MM.1S (cell line): ENCODE data around the gene GABRA5.

Experiments used
- DNase-seq: peaks from one replicate; pipeline ENCODE4 v3.0.0-alpha.2; 2015
- H2AFZ ChIP-seq: fragments of 300-600 bp; sonication (generic); 2 replicates; pipeline ENCODE4 v1.6.0; 2016; ENCODE audit warnings: antibody characterized with exemption, low read length
- H3F3A ChIP-seq: fragments of 300-600 bp; sonication (generic); 2 replicates; pipeline ENCODE4 v1.6.1; 2016; ENCODE audit warnings: mild to moderate bottlenecking, antibody characterized with exemption, low read length, moderate library complexity, mixed read lengths; ENCODE audit not compliant: insufficient read depth
- H3K27ac ChIP-seq: fragments of 300-600 bp; sonication (generic); 2 replicates; pipeline ENCODE4 v1.5.1; 2016; ENCODE audit warnings: mild to moderate bottlenecking, low read length
- H3K27me3 ChIP-seq: fragments of 300-600 bp; sonication (generic); replicated peaks from 2 replicates; pipeline ENCODE4 v1.6.0; 2016; ENCODE audit warnings: low read length; ENCODE audit not compliant: insufficient read depth
- H3K36me3 ChIP-seq: fragments of 300-600 bp; sonication (generic); replicated peaks from 2 replicates; pipeline ENCODE4 v1.6.1; 2016; ENCODE audit warnings: mild to moderate bottlenecking, low read length, mixed read lengths; ENCODE audit not compliant: insufficient read depth
- H3K4me1 ChIP-seq: fragments of 300-600 bp; sonication (generic); 2 replicates; pipeline ENCODE4 v1.6.1; 2016; ENCODE audit warnings: low read length, mixed read lengths
- H3K4me2 ChIP-seq: fragments of 300-600 bp; sonication (generic); 2 replicates; pipeline ENCODE4 v1.6.0; 2016; ENCODE audit warnings: low read depth, low read length
- H3K4me3 ChIP-seq: fragments of 300-600 bp; sonication (generic); 2 replicates; pipeline ENCODE4 v1.5.1; 2016; ENCODE audit warnings: low read length, mixed read lengths
- H3K79me2 ChIP-seq: fragments of 300-600 bp; sonication (generic); 2 replicates; pipeline ENCODE4 v1.6.1; 2016; ENCODE audit warnings: mixed run types, low read length, mixed read lengths
- H3K9ac ChIP-seq: fragments of 300-600 bp; sonication (generic); 2 replicates; pipeline ENCODE4 v1.6.1; 2016; ENCODE audit warnings: low read length, mixed read lengths
- H3K9me2 ChIP-seq: fragments of 300-600 bp; sonication (generic); replicated peaks from 2 replicates; pipeline ENCODE4 v1.6.1; 2016; ENCODE audit warnings: mild to moderate bottlenecking, low read length, mixed read lengths; ENCODE audit not compliant: insufficient read depth
- H3K9me3 ChIP-seq: fragments of 300-600 bp; sonication (generic); replicated peaks from 2 replicates; pipeline ENCODE4 v1.6.1; 2016; ENCODE audit warnings: mild to moderate bottlenecking, low read length, mixed read lengths; ENCODE audit not compliant: insufficient read depth
- H4K20me1 ChIP-seq: fragments of 300-600 bp; sonication (generic); 2 replicates; pipeline ENCODE4 v1.6.1; 2016; ENCODE audit warnings: mild to moderate bottlenecking, low read length, moderate library complexity, mixed read lengths; ENCODE audit not compliant: insufficient read depth
- EZH2 ChIP-seq: fragments of 300-600 bp; sonication (generic); optimal IDR thresholded peaks from 2 replicates; pipeline ENCODE3; 2017; ENCODE audit warnings: low read depth, mild to moderate bottlenecking, antibody characterized with exemption, low read length, mixed read lengths
- EZH2phosphoT487 ChIP-seq: fragments of 300-600 bp; sonication (generic); IDR thresholded peaks from 2 replicates; pipeline ENCODE4 v1.6.1; 2018; ENCODE audit warnings: antibody characterized with exemption, low read length
- TF ChIP-seq, protein P1 (sequence below): fragments of 300-600 bp; sonication (generic); IDR thresholded peaks from 2 replicates; pipeline ENCODE4 v1.5.1; 2016; ENCODE audit warnings: antibody characterized with exemption, low read length, mixed read lengths

GABRA5 gene

DNA sequence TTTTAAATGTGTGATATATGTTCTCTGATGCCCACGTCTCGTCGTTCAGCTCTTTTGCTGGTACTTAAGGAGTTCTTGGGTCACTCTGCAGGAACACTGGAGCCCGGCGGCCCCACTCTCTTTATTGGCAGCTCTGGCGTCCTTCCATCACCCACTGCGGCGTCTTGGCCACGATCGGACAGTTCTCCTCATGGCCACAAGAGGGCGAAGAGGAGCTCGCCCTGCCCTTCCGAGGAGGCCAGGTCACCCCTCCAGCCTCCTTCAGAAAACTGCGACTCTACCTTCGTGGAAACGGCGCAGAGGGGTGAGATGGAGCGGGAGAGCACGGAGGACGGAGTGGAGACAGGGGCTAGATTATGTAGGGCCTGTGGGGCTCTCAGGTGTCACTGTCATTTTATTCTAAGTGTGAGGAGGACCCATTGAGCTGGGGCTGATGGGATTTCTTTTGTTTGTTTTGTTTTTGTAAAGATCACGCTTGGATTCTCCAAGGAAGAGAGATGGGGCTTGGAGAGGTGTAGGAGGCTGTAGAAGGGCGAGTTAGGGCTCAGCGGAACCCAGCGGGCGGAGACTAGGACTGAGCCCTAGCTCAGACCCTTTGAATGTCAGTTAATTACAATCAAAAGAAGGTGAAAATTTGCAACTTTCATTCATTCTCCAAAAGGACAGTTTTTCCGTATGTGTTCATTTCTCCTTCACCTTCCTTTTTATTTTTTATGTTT lies 28.0 kb upstream of the GABRA5 start:
- H3K36me3 ChIP-seq, result no peaks in the 10 kb centered on the region
- H3K79me2 ChIP-seq, result no peaks in the 10 kb centered on the region
- no peak overlapping the region for H3K4me2 ChIP-seq
- no peaks in the 10 kb centered on the region for H3F3A ChIP-seq
- no peaks in the 10 kb centered on the region for H3K9me3 ChIP-seq
- no peak overlapping the region for H3K27ac ChIP-seq
- H3K4me1 ChIP-seq, result no peaks in the 10 kb centered on the region
- H2AFZ ChIP-seq, result no peak overlapping the region
- no peaks in the 10 kb centered on the region for H3K9me2 ChIP-seq
- H4K20me1 ChIP-seq, result no peaks in the 10 kb centered on the region
- H3K27me3 ChIP-seq, result no peaks in the 10 kb centered on the region
- DNase-seq, result no peak
- no peak overlapping the region for H3K9ac ChIP-seq
- TF ChIP-seq EZH2phosphoT487, result no peak
- TF ChIP-seq, protein P1, sequence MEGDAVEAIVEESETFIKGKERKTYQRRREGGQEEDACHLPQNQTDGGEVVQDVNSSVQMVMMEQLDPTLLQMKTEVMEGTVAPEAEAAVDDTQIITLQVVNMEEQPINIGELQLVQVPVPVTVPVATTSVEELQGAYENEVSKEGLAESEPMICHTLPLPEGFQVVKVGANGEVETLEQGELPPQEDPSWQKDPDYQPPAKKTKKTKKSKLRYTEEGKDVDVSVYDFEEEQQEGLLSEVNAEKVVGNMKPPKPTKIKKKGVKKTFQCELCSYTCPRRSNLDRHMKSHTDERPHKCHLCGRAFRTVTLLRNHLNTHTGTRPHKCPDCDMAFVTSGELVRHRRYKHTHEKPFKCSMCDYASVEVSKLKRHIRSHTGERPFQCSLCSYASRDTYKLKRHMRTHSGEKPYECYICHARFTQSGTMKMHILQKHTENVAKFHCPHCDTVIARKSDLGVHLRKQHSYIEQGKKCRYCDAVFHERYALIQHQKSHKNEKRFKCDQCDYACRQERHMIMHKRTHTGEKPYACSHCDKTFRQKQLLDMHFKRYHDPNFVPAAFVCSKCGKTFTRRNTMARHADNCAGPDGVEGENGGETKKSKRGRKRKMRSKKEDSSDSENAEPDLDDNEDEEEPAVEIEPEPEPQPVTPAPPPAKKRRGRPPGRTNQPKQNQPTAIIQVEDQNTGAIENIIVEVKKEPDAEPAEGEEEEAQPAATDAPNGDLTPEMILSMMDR, result peak; percentile 45
- no peak overlapping the region for H3K4me3 ChIP-seq

DNA sequence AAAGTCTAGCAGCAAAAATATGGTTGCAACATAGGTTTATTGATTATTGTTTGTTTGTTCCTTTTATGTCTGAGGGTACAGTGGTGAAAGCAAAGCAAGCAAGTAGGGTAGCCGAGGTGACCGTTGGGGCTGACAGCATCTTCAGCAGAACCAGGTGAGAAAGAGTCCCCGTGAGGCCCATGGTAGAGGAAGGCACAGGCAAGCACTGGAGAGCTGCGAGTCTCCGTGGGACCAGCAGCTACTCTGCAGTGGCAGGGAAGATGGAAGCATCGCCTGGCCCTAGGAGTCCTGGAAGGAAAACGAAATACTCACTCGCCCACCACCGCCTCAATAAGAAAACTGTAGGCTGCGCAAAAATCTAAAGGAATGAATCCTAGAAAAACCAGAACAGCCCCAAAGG lies 25.3 kb upstream of the GABRA5 start:
- Histone ChIP-seq H3K9me3 (no peaks in the 10 kb centered on the region), H3K27me3 (no peaks in the 10 kb centered on the region), H3F3A (no peaks in the 10 kb centered on the region), H3K79me2 (no peaks in the 10 kb centered on the region), H3K4me1 (no peaks in the 10 kb centered on the region), H2AFZ (no peak overlapping the region), H3K9ac (no peak overlapping the region), H3K4me2 (no peak overlapping the region), H3K36me3 (no peaks in the 10 kb centered on the region), H3K27ac (no peak overlapping the region), H3K9me2 (no peaks in the 10 kb centered on the region), H3K4me3 (no peak overlapping the region), H4K20me1 (no peaks in the 10 kb centered on the region)
- DNase-seq, result no peak
- TF ChIP-seq, protein P1, result no peak
- TF ChIP-seq EZH2 (no peak), EZH2phosphoT487 (no peak)

GRCh38 chr15:26841941-26842340 lies 24.9 kb upstream of the GABRA5 start:
- Histone ChIP-seq H2AFZ (no peak overlapping the region), H3K27me3 (no peaks in the 10 kb centered on the region), H3K79me2 (no peaks in the 10 kb centered on the region), H3K9me2 (no peaks in the 10 kb centered on the region), H3K9me3 (no peaks in the 10 kb centered on the region), H3K4me1 (no peaks in the 10 kb centered on the region), H3K4me3 (no peak overlapping the region), H3K9ac (no peak overlapping the region), H3K36me3 (no peaks in the 10 kb centered on the region), H3F3A (no peaks in the 10 kb centered on the region), H3K4me2 (no peak overlapping the region), H3K27ac (no peak overlapping the region), H4K20me1 (no peaks in the 10 kb centered on the region)
- no peak for DNase-seq
- TF ChIP-seq EZH2 (no peak), EZH2phosphoT487 (no peak)
- TF ChIP-seq, protein P1, result no peak
